ENCODE data around the gene PCYT1B. TPM values are rescaled to one million over a fixed set of nuclear protein-coding genes. Genes with fewer than 3 reads are reported as not detected.

The PCYT1B gene
- total RNA-seq, 2 experiments from 2014 or later, result 0.14 to 0.24 TPM

DNA sequence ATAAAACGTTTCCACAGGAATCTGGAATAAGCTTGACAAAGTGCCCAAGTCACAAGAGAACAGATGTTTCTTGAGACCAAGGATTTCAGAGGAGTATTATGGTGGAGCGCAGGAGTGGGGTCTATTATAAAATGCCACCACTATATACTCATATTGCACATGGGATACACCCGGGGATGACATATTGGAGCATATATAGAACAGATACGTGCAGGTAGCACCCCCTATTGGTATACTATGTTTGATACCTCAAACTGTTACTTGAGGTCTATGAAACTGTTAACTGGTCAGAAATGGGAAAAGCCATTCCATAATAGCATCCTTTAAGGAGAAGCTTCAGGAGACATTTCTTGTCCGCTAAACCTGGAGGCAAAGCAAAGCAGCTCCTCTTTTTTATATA, 86.0 kb downstream of the PCYT1B start:
- ChIA-PET POLR2A (no interaction called here), CTCF (interaction anchor here (1.1 to 2.4 kb wide), 2 partner anchors 165 to 189 kb away, joined by 6 to 10 read pairs; no protein-coding TSS in a partner anchor)
- Mint-ChIP-seq H3K36me3 (no peaks in the 10 kb centered on the region), H3K4me1 (ENCODE audit: low read depth) (no peaks in the 10 kb centered on the region), H3K27ac (no peak overlapping the region), H3K27me3 (no peaks in the 10 kb centered on the region), H3K4me3 (no peak overlapping the region), H3K9me3 (no peaks in the 10 kb centered on the region)
- intact Hi-C loops (cut with micrococcal nuclease), result loop anchor here (1.0 kb wide), 1 partner anchor 166 kb away; no protein-coding TSS in a partner anchor
- no peak for DNase-seq

GRCh38 chrX:24553011-24553410, 94.1 kb downstream of the PCYT1B start:
- H3K4me1 Mint-ChIP-seq (ENCODE audit: low read depth), result no peaks in the 10 kb centered on the region

GRCh38 chrX:24550166-24550565, 97.0 kb downstream of the PCYT1B start:
- Mint-ChIP-seq H3K27me3 (no peaks in the 10 kb centered on the region), H3K27ac (no peak overlapping the region), H3K36me3 (no peaks in the 10 kb centered on the region), H3K4me3 (no peak overlapping the region), H3K4me1 (ENCODE audit: low read depth) (no peaks in the 10 kb centered on the region), H3K9me3 (no peaks in the 10 kb centered on the region)
- ChIA-PET POLR2A (no interaction called here), CTCF (no interaction called here)
- DNase-seq, result no peak
- intact Hi-C loops (cut with micrococcal nuclease), result no loop called here

More at GRCh38 chrX:24553011-24553410, 94.1 kb downstream of the PCYT1B start:
- Mint-ChIP-seq H3K9me3 (no peaks in the 10 kb centered on the region), H3K36me3 (no peaks in the 10 kb centered on the region), H3K27me3 (no peaks in the 10 kb centered on the region), H3K4me3 (no peak overlapping the region), H3K27ac (no peak overlapping the region)
- POLR2A ChIA-PET, result no interaction called here
- intact Hi-C loops (cut with micrococcal nuclease), result no loop called here
- no peak for DNase-seq
- CTCF ChIA-PET, result no interaction called here

GRCh38 chrX:24547961-24548360, 99.2 kb downstream of the PCYT1B start:
- Mint-ChIP-seq H3K4me1 (ENCODE audit: low read depth) (no peaks in the 10 kb centered on the region), H3K36me3 (no peaks in the 10 kb centered on the region), H3K27me3 (no peaks in the 10 kb centered on the region), H3K9me3 (no peaks in the 10 kb centered on the region), H3K4me3 (no peak overlapping the region), H3K27ac (no peak overlapping the region)
- ChIA-PET CTCF (no interaction called here), POLR2A (no interaction called here)
- intact Hi-C loops (cut with micrococcal nuclease), result no loop called here
- no peak for DNase-seq

DNA sequence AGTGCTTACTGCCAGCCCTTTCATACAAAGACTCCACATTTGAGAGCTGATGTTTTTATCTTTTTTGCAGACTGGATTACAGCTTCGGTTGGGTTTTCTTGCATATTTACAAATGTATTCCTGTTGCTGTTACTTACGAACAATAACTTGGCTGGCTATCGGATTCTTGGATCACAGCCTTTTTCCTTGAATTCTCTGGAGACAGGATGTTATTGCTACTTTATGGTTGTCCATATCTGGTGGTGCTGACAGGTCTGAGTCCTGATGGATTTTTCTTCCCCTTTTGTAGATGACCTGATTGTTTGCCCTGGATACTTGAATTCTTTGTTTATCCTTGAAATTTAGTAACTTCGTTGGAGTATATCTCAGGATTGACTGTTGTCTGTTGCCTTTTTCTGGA, 104.4 kb downstream of the PCYT1B start:
- DNase-seq, result no peak
- H3K27ac Mint-ChIP-seq, result no peak overlapping the region
- no peaks in the 10 kb centered on the region for H3K36me3 Mint-ChIP-seq
- H3K4me1 Mint-ChIP-seq (ENCODE audit: low read depth), result no peaks in the 10 kb centered on the region
- no peak overlapping the region for H3K4me3 Mint-ChIP-seq
- intact Hi-C loops (cut with micrococcal nuclease), result no loop called here
- H3K27me3 Mint-ChIP-seq, result no peaks in the 10 kb centered on the region
- ChIA-PET POLR2A (no interaction called here), CTCF (no interaction called here)
- no peaks in the 10 kb centered on the region for H3K9me3 Mint-ChIP-seq

GRCh38 chrX:24536551-24536950, 110.6 kb downstream of the PCYT1B start:
- Mint-ChIP-seq H3K4me3 (no peak overlapping the region), H3K36me3 (peaks cover 4% of the 10 kb centered on the region), H3K9me3 (no peaks in the 10 kb centered on the region), H3K4me1 (ENCODE audit: low read depth) (no peaks in the 10 kb centered on the region), H3K27me3 (no peaks in the 10 kb centered on the region), H3K27ac (no peak overlapping the region)
- CTCF ChIA-PET, result no interaction called here
- DNase-seq, result no peak
- intact Hi-C loops (cut with micrococcal nuclease), result no loop called here
- POLR2A ChIA-PET, result no interaction called here

- H3K4me3 Mint-ChIP-seq, result no peak overlapping the region
- H3K9me3 Mint-ChIP-seq, result no peaks in the 10 kb centered on the region
- peaks cover 16% of the 10 kb centered on the region for H3K36me3 Mint-ChIP-seq
- H3K4me1 Mint-ChIP-seq (ENCODE audit: low read depth), result no peaks in the 10 kb centered on the region
- CTCF ChIA-PET, result no interaction called here
- DNase-seq, result no peak
- intact Hi-C loops (cut with micrococcal nuclease), result no loop called here
- H3K27me3 Mint-ChIP-seq, result no peaks in the 10 kb centered on the region
- no peak overlapping the region for H3K27ac Mint-ChIP-seq
- POLR2A ChIA-PET, result no interaction called here
These were observed 118.5 kb downstream of the PCYT1B start for GRCh38 chrX:24528605-24529004.

- Mint-ChIP-seq H3K4me3 (no peak overlapping the region), H3K27ac (no peak overlapping the region), H3K4me1 (ENCODE audit: low read depth) (no peaks in the 10 kb centered on the region), H3K36me3 (peaks cover 17% of the 10 kb centered on the region), H3K27me3 (no peaks in the 10 kb centered on the region), H3K9me3 (no peaks in the 10 kb centered on the region)
- intact Hi-C loops (cut with micrococcal nuclease), result no loop called here
- DNase-seq, result no peak
- CTCF ChIA-PET, result no interaction called here
- POLR2A ChIA-PET, result no interaction called here
These were observed 120.5 kb downstream of the PCYT1B start for GRCh38 chrX:24526616-24527015.

- Mint-ChIP-seq H3K4me3 (no peak overlapping the region), H3K4me1 (ENCODE audit: low read depth) (no peaks in the 10 kb centered on the region), H3K36me3 (peaks cover 17% of the 10 kb centered on the region), H3K27me3 (no peaks in the 10 kb centered on the region), H3K27ac (no peak overlapping the region), H3K9me3 (no peaks in the 10 kb centered on the region)
- CTCF ChIA-PET, result no interaction called here
- intact Hi-C loops (cut with micrococcal nuclease), result no loop called here
- no peak for DNase-seq
- POLR2A ChIA-PET, result no interaction called here
These were observed 121.7 kb downstream of the PCYT1B start for GRCh38 chrX:24525455-24525854.

DNA sequence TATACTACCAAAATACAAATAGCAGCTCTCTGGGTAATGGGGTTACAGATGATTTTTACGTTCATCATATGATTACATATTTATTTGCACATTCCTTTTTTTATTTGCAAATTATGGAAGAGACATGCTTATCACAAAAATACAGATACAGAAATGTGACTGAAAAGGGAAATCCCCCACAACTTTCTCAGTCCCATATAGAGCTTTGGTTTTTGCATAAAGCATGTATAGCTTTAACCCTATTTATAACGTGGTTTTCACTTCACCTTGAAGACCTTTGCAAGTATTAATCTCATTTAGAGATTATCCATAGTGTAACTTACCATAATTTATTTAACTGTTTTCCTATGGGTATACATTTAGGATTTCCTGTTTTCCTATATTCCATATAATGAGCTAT, 126.7 kb downstream of the PCYT1B start:
- POLR2A ChIA-PET, result no interaction called here
- intact Hi-C loops (cut with micrococcal nuclease), result no loop called here
- no peaks in the 10 kb centered on the region for H3K27me3 Mint-ChIP-seq
- H3K4me1 Mint-ChIP-seq (ENCODE audit: low read depth), result peaks cover under 1% of the 10 kb centered on the region
- CTCF ChIA-PET, result interaction anchor here (1.1 to 1.3 kb wide), 2 partner anchors 22 to 124 kb away, joined by 4 to 5 read pairs; no protein-coding TSS in a partner anchor
- H3K9me3 Mint-ChIP-seq, result no peaks in the 10 kb centered on the region
- H3K4me3 Mint-ChIP-seq, result no peak overlapping the region
- H3K36me3 Mint-ChIP-seq, result peaks cover 12% of the 10 kb centered on the region
- DNase-seq, result no peak
- H3K27ac Mint-ChIP-seq, result no peak overlapping the region

DNA sequence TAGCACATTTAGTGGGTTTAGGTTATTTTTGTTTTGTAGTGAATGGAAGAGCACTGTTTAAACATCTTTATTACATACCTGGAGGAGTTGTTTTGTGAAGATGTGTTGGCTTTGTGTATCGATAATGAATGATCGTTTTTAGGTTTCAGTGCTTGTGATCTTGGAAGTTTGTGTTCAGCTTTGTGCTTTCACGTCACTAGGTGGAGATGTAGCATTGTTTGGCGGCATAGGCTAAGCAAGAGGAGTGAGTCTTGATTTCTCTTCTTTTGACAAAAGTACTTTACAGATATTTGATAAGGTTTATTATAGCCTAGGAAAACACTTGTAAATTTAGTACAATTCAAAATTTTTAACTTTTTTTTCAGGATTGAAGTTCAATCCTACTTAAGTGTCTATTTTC, 131.7 kb downstream of the PCYT1B start:
- DNase-seq, result no peak
- peaks cover 12% of the 10 kb centered on the region for H3K36me3 Mint-ChIP-seq
- intact Hi-C loops (cut with micrococcal nuclease), result no loop called here
- no peaks in the 10 kb centered on the region for H3K9me3 Mint-ChIP-seq
- no peak overlapping the region for H3K27ac Mint-ChIP-seq
- CTCF ChIA-PET, result interaction anchor here (2.5 kb wide), 1 partner anchor 17 kb away, joined by 10 read pairs; no protein-coding TSS in a partner anchor
- POLR2A ChIA-PET, result no interaction called here
- peaks cover 23% of the 10 kb centered on the region for H3K4me1 Mint-ChIP-seq (ENCODE audit: low read depth)
- no peaks in the 10 kb centered on the region for H3K27me3 Mint-ChIP-seq
- H3K4me3 Mint-ChIP-seq, result no peak overlapping the region

- no peak overlapping the region for H3K4me3 Mint-ChIP-seq
- H3K27ac Mint-ChIP-seq, result peak overlapping the region; percentile 42
- peak; percentile 68 for DNase-seq
- intact Hi-C loops (cut with micrococcal nuclease), result loop anchor here (1.0 to 5.0 kb wide), 4 partner anchors 33 to 169 kb away; partner anchors contain the start of gene PDK3
- peaks cover 18% of the 10 kb centered on the region for H3K36me3 Mint-ChIP-seq
- ChIA-PET POLR2A (interaction anchor here (1.5 kb wide), 1 partner anchor 49 kb away, joined by 3 read pairs; the partner anchor contains the start of gene PDK3), CTCF (interaction anchor here (1.2 to 1.6 kb wide), 2 partner anchors 117 to 142 kb away, joined by 3 to 5 read pairs; no protein-coding TSS in a partner anchor)
- H3K4me1 Mint-ChIP-seq (ENCODE audit: low read depth), result peaks cover 23% of the 10 kb centered on the region
- no peaks in the 10 kb centered on the region for H3K27me3 Mint-ChIP-seq
- no peaks in the 10 kb centered on the region for H3K9me3 Mint-ChIP-seq
These were observed 133.7 kb downstream of the PCYT1B start for GRCh38 chrX:24513416-24513815.

GRCh38 chrX:24508375-24508774, 138.8 kb downstream of the PCYT1B start:
- no peak for DNase-seq
- Mint-ChIP-seq H3K4me1 (ENCODE audit: low read depth) (peaks cover 35% of the 10 kb centered on the region), H3K36me3 (peaks cover 19% of the 10 kb centered on the region), H3K9me3 (no peaks in the 10 kb centered on the region), H3K4me3 (no peak overlapping the region), H3K27me3 (no peaks in the 10 kb centered on the region), H3K27ac (peak overlapping the region; percentile 18)
- ChIA-PET POLR2A (no interaction called here), CTCF (interaction anchor here (1.2 kb wide), 1 partner anchor 112 kb away, joined by 4 read pairs; no protein-coding TSS in a partner anchor)
- intact Hi-C loops (cut with micrococcal nuclease), result no loop called here
